GM18502 (cell line): Measurements from ENCODE around the gene ANKRD11.
"Not testable (repeated sequence)": the region's sequence is repeated elsewhere in the genome, so short reads cannot be mapped to it uniquely, and the experiment has no call there.

Source experiments
- ATAC-seq: cut with Tn5 transposase; IDR thresholded peaks from one replicate; pipeline ENCODE4 v1.9.1; 2021; ENCODE audit warnings: mild to moderate bottlenecking; ENCODE audit not compliant: unreplicated experiment, poor library complexity

Gene ANKRD11

DNA sequence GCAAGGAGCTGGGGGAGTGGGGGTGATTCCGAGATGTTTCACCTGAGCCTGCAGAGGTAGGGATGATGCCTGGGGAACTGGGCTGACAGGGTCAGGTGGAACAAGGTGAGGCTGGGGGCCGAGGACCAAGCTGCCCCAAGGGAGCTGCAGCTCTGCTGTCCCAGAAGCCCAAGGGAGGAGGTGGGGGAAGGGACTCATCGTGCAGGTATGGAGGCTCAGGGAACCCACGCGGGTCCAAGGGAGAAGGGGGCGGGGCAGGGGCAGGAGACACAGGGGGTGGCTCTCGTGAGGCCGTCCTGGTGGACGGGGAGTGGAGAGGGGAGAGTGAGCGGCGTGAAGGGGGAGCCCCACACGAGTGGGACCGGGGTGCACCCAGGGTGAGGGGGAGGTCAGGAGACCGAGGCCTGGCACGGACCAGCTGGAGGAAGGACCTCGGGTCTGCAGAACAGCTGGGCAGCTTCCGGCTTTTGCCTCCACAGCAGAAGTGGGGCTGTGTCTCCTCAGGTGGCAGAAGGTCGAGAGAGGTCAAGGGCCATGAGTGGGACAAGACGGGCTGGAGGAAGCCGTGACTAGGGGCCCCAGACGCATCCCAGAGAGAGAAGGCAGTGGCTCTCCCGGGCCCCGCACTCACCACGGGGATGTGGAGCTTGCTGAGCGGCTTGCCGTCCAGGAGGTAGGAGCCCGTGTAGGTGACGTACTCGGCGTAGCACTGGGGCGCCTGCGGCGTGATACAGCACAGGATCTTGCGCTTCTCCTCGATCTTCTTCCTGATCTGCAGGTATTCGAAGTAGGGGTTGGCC lies 211.7 kb downstream of the ANKRD11 start:
- no peak for ATAC-seq

- no peak for ATAC-seq
Measured at GRCh38 chr16:89277641-89278341, 212.6 kb downstream of the ANKRD11 start.

DNA sequence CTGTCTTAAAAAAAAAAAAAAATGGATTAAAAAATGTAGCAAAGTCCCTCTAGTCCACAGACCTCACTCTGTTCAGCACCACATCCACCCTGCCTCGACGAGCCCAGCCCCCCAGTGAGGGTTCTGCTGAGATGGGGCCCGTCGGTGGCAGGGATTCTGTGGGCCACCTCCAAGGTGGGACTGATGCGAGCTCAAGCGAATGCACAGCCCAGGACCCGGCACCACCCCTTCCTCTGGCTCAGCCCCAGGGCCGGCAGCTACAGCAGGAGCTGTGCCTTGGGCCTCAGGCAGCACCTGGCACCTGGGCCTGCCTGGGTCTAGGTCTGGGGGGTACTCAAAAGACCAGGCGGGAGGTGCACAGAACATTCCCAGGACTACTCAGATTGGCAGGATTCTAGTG lies 213.3 kb downstream of the ANKRD11 start:
- ATAC-seq = no peak

GRCh38 chr16:89275837-89276720 lies 214.3 kb downstream of the ANKRD11 start:
- no peak for ATAC-seq

GRCh38 chr16:89275284-89275584 lies 215.1 kb downstream of the ANKRD11 start:
- no peak for ATAC-seq

DNA sequence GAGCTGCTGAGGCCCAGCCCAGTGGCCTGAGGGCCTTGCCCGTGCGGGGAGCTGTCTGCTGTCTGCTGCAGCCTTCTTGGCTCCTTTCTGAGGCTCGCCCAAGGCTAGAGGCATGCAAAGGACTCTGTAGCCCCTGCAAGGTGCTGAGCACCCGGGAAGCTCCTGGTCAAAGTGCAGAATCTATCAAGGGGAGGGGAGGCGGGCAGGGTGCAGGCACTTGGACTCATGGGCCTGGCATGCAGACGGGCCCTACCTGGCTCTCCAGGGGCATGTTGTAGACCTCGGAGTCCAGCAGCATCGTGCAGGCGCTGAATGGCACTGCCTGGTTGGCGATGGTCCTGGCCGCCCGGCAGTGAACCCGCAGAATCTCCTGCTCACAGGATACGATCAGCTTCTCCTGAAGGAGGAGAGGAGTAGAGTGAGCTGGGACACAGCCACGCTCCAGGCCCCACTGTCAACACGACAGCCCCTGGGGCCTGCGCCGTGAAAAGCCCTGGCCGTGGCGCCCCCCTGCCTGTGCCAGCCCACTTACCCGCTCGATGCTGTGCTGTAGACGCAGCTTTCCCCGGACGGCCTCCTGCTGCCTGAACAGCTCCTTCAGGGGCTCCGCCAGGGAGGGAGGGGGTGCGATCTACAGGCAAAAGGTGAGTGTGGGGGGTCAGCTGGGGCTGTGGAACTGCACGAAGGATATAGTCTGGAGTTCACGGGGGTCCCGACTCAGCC lies 215.6 kb downstream of the ANKRD11 start:
- ATAC-seq = no peak

GRCh38 chr16:89273741-89274472 lies 216.5 kb downstream of the ANKRD11 start:
- no peak for ATAC-seq

GRCh38 chr16:89272631-89273030 lies 217.7 kb downstream of the ANKRD11 start:
- no peak for ATAC-seq

GRCh38 chr16:89270666-89271345 lies 219.6 kb downstream of the ANKRD11 start:
- ATAC-seq = no peak

DNA sequence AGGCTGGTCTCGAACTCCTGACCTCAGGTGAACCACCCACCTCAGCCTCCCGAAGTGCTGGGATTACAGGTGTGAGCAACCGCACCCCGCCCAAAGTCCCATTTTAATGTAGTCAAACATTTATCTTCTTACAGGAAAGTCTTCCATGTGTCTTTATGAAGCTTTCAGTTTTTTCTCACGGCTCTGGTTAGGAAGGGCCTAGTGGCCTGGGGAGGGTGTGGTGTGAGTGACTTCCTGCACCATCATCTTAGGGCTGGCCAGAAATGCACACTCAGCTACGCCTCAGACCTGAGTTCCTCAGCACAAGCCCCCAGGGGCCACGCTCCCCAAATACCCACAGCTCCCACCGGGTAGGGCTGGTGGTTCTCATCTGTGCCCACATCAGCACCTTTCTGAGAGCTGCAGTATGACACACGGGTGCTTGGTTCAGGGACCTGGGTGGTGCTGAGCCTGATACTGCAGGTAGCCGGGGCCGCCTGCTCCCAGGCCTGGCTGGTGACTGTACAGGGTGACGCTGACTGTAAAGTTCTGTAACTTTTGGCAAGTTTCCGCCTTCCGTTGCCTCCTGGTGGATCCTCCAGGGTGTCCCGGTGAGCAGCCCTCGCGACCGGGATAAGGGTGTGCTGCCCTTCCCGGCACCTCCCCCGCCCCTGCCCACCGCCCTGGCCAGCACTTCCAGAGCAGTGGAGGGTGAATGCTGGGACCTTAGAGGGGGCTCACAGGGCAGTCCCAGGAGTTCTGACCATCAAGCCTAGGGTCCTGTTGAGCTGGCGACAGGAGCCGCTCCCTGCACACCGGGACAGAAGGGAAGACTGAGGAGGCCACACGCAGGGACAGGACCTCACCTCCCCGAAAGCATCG lies 220.3 kb downstream of the ANKRD11 start:
- no peak for ATAC-seq

DNA sequence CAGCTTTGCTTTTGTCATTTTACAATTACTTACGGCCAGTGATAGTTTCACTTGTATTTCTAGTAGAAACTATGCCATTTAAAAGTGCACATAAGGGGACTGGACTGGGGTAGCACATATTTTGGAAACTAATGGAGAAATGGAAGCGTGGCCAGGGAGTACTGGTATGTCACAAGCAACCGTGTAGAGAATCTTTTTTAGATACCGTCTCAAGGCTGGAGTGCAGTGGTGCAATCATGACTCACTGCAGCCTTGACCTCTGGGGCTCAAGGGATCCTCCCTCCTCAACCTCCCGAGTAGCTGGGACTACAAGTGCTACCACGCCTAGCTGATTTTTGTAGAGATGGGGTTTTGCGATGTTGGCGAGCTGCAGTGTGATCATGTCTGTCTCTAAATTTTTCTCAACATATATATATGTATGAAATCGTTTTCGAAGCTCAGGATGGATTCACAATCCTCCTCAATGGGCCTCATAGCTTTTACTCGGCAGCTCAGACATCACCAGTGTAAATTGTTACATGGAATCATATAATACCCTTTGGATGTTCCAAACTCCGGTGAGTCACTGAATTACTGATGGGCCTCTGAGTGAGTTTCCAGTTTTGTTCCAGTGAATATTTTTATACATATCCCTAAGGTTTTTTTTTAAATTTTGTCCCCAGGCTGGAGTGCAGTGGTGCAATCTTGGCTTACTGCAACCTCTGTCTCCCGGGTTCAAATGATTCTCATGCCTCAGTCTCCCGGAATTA lies 221.2 kb downstream of the ANKRD11 start:
- ATAC-seq = no peak

DNA sequence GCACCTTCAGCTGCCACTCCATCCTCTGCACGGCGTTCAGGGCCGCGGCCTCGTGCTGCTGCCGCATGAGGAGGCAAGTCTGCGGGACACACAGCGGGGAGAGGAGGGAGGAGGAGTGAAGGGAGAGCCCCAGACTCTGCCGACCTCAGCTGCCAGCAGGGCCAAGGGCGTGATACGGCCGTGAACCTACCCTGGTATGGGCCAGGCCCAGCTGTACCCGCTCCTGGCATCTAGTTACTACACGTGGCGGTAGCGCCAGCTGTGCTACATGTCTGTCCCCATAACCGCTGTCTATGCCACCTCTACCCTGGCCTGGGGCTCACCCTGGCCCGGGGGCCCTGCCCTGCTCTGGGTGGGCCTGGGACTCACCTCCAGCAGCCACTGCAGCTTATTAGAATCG lies 221.8 kb downstream of the ANKRD11 start:
- ATAC-seq = no peak

DNA sequence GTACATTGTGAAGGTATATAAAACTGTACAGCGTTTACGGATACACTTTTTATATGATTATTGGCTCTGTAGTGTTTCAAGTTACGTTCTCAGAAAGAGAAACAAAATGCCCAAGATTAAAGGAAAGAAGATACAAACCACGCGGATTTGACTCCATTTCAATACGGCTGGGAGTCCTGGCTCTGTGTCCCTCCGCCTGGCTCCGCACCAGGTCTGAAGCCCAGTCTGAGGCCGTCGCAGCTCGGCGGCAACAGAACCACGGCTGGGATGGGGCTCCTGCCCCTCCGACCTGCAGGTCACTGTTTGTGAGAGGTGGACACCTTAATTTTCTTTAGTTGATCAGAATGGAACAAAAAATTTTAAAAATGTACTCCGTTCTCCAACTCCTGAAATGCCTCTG lies 222.6 kb downstream of the ANKRD11 start:
- ATAC-seq = not testable (repeated sequence)

DNA sequence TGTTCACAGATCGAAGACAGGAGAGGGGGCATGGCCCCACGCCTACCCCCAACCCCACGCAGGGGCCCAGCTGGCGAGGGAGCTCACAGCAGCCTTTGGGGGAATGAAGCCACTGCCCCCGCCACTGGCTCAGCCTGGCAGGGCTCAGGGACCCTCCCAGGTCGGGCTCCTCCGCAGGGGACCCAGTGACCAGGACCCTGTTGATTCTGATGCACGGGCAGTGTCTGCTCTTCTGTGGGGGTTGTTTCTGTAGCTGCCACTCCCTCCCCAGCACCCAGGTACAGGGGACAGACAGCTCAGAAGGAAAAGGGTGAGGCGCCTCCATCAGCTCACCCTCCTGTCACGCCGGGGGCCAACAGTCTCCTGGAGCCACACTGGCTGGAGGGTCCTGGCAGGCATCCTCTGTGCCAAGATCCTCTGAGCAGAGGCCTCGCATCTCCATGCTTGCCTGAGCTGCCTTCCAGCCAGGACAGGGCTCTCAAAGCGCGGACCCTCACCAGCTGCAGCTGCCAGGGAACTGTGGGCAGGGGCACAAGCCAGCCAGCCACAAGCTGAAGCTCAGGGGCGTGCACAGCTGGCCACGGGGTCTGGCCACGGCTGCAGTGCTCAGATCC lies 223.7 kb downstream of the ANKRD11 start:
- ATAC-seq = no peak

- ATAC-seq = no peak
Measured at GRCh38 chr16:89265647-89266046, 224.7 kb downstream of the ANKRD11 start.

DNA sequence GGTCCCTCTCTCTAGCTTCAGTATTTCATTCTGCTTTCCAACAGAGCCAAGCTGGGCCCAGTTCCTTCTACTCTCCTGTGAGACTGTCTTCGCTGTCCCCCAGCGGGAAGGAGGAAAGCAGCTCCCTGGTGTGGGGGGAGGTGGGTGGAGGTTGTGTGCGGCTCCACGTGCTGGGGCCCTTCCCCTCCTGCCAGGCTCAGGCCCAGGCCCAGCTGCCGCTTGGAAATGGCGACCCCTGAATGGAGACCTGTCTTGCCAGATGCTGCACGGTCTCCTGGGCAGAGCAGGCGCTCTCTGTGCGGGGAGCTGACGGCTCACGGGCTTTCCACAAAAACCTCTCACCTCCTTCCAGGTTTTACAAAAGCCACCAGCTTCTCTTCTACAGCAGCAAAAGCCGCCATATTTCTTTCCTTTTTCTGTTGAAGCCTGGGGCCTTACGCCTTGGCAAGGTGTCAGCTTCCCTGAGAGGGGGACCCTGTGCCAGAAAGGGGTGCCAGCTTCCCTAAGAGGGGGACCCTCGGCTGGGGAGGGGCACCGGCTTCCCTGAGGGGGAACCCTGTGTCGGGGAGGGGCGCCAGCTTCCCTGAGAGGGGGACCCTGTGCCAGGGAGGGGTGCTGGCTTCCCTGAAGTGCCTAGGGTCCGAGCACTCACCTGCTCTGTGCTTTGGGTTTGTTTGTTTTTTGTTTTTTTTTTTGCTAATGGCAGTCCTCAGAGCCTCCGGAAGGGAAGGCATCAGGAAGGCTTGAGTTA lies 225.4 kb downstream of the ANKRD11 start:
- no peak for ATAC-seq
